Spinal cord (tissue), 10 donors: ENCODE measurements around the gene NPIPA5. TPM values are rescaled to one million over a fixed set of nuclear protein-coding genes. Genes with fewer than 3 reads are reported as not detected.
"Not testable (repeated sequence)": the region's sequence is repeated elsewhere in the genome, so short reads cannot be mapped to it uniquely, and the experiment has no call there.

Experiments
- DNase-seq, 6 donors: peaks; one replicate each; pipeline versions ENCODE4 v3.0.0 to v3.0.0-alpha.2; 2013 to 2015; ENCODE audit warnings: low spot score in 6 of 6, low read depth in 4 of 6
- H3K27ac ChIP-seq: one replicate; pipeline ENCODE4 v1.5.1; 2013; ENCODE audit warnings: low read depth, low read length, control low read depth
- H3K27me3 ChIP-seq: one replicate; pipeline ENCODE4 v1.6.1; 2013; ENCODE audit warnings: low read length; ENCODE audit not compliant: control insufficient read depth, insufficient read depth
- H3K36me3 ChIP-seq: one replicate; pipeline ENCODE4 v1.6.1; 2013; ENCODE audit warnings: low read length; ENCODE audit not compliant: control insufficient read depth, insufficient read depth
- H3K4me1 ChIP-seq: one replicate; pipeline ENCODE4 v1.6.1; 2013; ENCODE audit warnings: low read length; ENCODE audit not compliant: control insufficient read depth, insufficient read depth
- H3K4me3 ChIP-seq: one replicate; pipeline ENCODE4 v1.5.1; 2013; ENCODE audit warnings: low read depth, low read length, control low read depth
- H3K9me3 ChIP-seq: one replicate; pipeline ENCODE4 v1.6.1; 2013; ENCODE audit warnings: low read length; ENCODE audit not compliant: control insufficient read depth, insufficient read depth
- WGBS: methylation state at CpG from one replicate; pipeline ENCODE4 v1.1.5; 2013; ENCODE audit warnings: missing lambda C conversion rate; ENCODE audit not compliant: insufficient coverage; 5-methylcytosine and 5-hydroxymethylcytosine counted together
- polyA plus RNA-seq, 2 donors: library from polyadenylated mRNA; unstranded; fragments of 120-200 nt; gene quantifications; one replicate each; pipeline ENCODE4 v1.2.1, GENCODE V29; 2013; ENCODE audit not compliant: insufficient read length in 2 of 2
- total RNA-seq, 2 donors: library from RNA; depleted of rRNA in 1 of 2; stranded (reverse); fragments of 120-200 nt in 1 of 2; fragments of >200 nt in 1 of 2; gene quantifications; one replicate each; pipeline versions ENCODE4 v1.2.3 to v1.2.4, GENCODE V29; 2013 to 2014
- donor health status: healthy.

Gene NPIPA5
- total and polyA plus RNA-seq, 4 donors = 0.69 to 56.2 (median 28.5) TPM

DNA sequence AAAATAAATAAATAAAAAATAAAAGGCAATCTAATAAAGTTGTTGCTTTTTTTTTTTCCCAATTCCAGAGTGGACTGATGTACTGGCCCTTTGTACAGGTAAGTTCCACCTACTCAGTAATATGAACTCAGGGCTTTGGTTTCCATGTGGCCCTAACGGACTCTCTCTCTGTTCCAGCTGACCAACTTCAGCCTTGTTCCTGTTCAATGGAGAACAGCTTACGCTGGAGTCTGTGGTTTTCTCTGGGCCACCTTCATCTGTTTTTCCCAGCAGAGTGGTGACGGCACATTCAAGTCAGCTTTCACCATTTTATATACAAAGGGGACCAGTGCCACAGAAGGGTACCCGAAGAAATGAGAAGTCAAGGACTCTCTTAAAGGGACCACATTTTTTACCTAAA is 29.7 kb upstream of the NPIPA5 start:
- H3K9me3 ChIP-seq, DNase-seq, H3K4me1 ChIP-seq, H3K27me3 ChIP-seq, H3K4me3 ChIP-seq, H3K27ac ChIP-seq: not testable (repeated sequence)
- 74% methylated on average over 4 of the region's 4 CpGs for WGBS
- peaks cover 18% of the 10 kb centered on the region for H3K36me3 ChIP-seq

DNA sequence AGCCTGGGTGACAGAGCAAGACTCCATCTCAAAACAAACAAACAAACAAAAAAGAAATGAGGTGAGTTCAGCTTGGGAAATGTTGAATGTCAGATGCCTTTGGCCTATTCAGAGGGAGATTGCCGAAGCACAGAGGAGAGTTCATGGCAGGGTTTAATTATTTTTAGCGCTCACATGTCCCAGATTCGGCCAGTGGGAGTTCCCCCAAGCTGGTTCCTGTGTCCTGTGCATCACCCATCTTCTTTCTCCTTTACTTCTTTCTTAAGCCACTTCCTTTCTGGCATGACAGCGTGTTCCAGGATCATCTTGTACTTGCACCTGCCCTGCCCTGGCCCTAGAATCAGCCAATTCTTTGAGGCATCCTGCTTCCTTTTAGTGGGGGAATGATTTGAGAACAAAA is 26.7 kb upstream of the NPIPA5 start:
- WGBS = no CpG with 5 or more reads among the region's 4 CpGs
- Histone ChIP-seq H3K9me3 (no peaks in the 10 kb centered on the region), H3K27ac (no peak overlapping the region)

GRCh38 chr16:15404091-15404490 is 26.0 kb upstream of the NPIPA5 start:
- H3K36me3 ChIP-seq = peaks cover 32% of the 10 kb centered on the region
- H3K27ac ChIP-seq, H3K27me3 ChIP-seq, H3K4me1 ChIP-seq, H3K4me3 ChIP-seq, DNase-seq, H3K9me3 ChIP-seq: not testable (repeated sequence)
- 96% methylated on average over 3 of the region's 3 CpGs for WGBS

More for the DNA sequence above, 26.7 kb upstream of the NPIPA5 start:
- peaks cover 32% of the 10 kb centered on the region for H3K36me3 ChIP-seq
- DNase-seq = no peak
- no peak overlapping the region for H3K4me3 ChIP-seq
- no peaks in the 10 kb centered on the region for H3K4me1 ChIP-seq
- H3K27me3 ChIP-seq = no peaks in the 10 kb centered on the region

GRCh38 chr16:15403392-15403995 is 25.4 kb upstream of the NPIPA5 start:
- Histone ChIP-seq H3K9me3 (no peaks in the 10 kb centered on the region), H3K4me1 (no peaks in the 10 kb centered on the region), H3K36me3 (peaks cover 28% of the 10 kb centered on the region), H3K4me3 (no peak overlapping the region), H3K27me3 (no peaks in the 10 kb centered on the region), H3K27ac (no peak overlapping the region)
- 100% methylated on average over 7 of the region's 9 CpGs for WGBS
- DNase-seq = no peak

GRCh38 chr16:15401972-15402371 is 23.9 kb upstream of the NPIPA5 start:
- no CpG with 5 or more reads among the region's 3 CpGs for WGBS
- DNase-seq = no peak
- Histone ChIP-seq H3K36me3 (peaks cover 26% of the 10 kb centered on the region), H3K4me3 (no peak overlapping the region), H3K9me3 (no peaks in the 10 kb centered on the region), H3K27me3 (no peaks in the 10 kb centered on the region), H3K27ac (no peak overlapping the region), H3K4me1 (no peaks in the 10 kb centered on the region)

DNA sequence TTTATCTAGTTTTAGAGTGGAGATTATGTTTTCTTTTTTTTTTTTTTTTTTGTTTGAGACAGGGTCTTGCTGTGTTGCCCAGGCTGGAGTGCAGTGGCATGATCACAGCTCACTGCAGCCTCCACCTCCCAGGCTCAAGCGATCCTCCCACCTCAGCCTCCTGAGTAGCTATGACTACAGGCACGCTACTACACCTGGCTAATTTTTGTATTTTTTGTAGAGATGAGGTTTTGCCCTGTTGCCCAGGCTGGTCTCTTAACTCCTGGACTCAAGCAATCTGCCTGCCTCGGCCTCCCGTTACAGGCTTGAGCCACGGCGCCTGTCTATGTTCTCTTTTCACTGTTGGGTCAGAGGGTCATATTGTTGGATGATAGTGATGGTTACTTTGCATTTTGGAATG is 22.2 kb upstream of the NPIPA5 start:
- WGBS = 97% methylated on average over 5 of the region's 6 CpGs

GRCh38 chr16:15399317-15399716 is 21.2 kb upstream of the NPIPA5 start:
- Histone ChIP-seq H3K36me3 (peaks cover 24% of the 10 kb centered on the region), H3K4me3 (no peak overlapping the region), H3K4me1 (peaks cover 8% of the 10 kb centered on the region), H3K27me3 (no peaks in the 10 kb centered on the region), H3K9me3 (no peaks in the 10 kb centered on the region), H3K27ac (no peak overlapping the region)
- no peak for DNase-seq
- 100% methylated on average over 1 of the region's 3 CpGs for WGBS

More for the DNA sequence above, 22.2 kb upstream of the NPIPA5 start:
- H3K4me3 ChIP-seq, H3K27ac ChIP-seq, DNase-seq, H3K27me3 ChIP-seq, H3K9me3 ChIP-seq, H3K4me1 ChIP-seq: not testable (repeated sequence)
- H3K36me3 ChIP-seq = peaks cover 24% of the 10 kb centered on the region

- H3K36me3 ChIP-seq = peaks cover 22% of the 10 kb centered on the region
- no peak overlapping the region for H3K27ac ChIP-seq
- H3K4me1 ChIP-seq = peaks cover 8% of the 10 kb centered on the region
- DNase-seq = peak in 1 of 6 donors; percentile 2
- no peak overlapping the region for H3K4me3 ChIP-seq
- no peaks in the 10 kb centered on the region for H3K27me3 ChIP-seq
- whole genome bisulfite sequencing = 95% methylated on average over 5 of the region's 14 CpGs
- no peaks in the 10 kb centered on the region for H3K9me3 ChIP-seq
Measured at GRCh38 chr16:15398618-15399316, 20.7 kb upstream of the NPIPA5 start.

DNA sequence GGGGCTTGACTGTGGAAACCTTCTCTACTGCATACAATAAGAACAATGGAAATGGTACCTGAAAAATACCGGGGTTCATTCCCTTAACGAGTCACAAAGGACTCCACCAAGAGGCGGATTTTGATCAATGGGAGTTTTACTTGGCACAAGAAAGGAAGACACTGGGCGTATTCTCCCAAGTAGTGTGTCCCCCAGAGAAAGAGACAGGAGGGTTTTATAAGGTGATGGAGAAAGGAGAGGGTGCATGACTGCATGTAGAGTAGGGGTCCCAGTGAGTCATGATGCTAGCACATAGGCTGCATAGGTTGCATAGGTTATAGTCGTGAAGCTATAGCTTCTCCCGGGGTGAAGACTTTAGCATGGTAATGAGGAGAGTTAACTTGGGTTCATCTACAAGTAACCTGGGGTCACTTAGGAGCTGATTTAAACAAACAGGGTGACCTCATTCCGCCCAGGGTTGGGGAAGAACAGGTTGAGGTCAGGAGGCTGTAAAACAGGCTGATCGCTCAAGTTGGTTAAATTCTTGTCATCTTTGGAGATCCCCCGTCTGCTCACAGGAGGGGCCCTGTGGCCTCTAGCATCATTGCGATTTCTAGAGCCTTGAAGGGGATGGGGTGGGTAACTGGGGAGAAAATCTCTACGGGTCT is 19.0 kb upstream of the NPIPA5 start:
- Histone ChIP-seq H3K4me3 (no peak overlapping the region), H3K4me1 (peaks cover 8% of the 10 kb centered on the region), H3K9me3 (no peaks in the 10 kb centered on the region), H3K27me3 (no peaks in the 10 kb centered on the region), H3K27ac (no peak overlapping the region), H3K36me3 (peaks cover 7% of the 10 kb centered on the region)
- 92% methylated on average over 8 of the region's 11 CpGs for WGBS
- no peak for DNase-seq

GRCh38 chr16:15396509-15396829 is 18.4 kb upstream of the NPIPA5 start:
- H3K27me3 ChIP-seq, DNase-seq, H3K4me1 ChIP-seq, H3K9me3 ChIP-seq, H3K27ac ChIP-seq, H3K36me3 ChIP-seq: not testable (repeated sequence)
- WGBS = 72% methylated on average over 8 of the region's 8 CpGs
- H3K4me3 ChIP-seq = peak overlapping the region; percentile 24
